Astrocyte (in vitro differentiated cells and primary cell): Measurements from ENCODE around the gene IL34. TPM values are rescaled to one million over a fixed set of nuclear protein-coding genes. Genes with fewer than 3 reads are reported as not detected.

Source experiments
- DNase-seq: peaks from one replicate; pipeline ENCODE4 v3.0.0-alpha.2; 2010; ENCODE audit warnings: low read depth
- FAIRE-seq: peaks from 2 replicates; lab custom pipeline; 2011; peaks lifted over from hg19 to GRCh38; lab: Jason Lieb, UNC
- H2AFZ ChIP-seq: 2 replicates; pipeline ENCODE4 v1.6.0; 2012; ENCODE audit warnings: low read depth, low read length, inconsistent platforms
- H3K27ac ChIP-seq: 2 replicates; pipeline ENCODE4 v1.5.1; 2011; ENCODE audit warnings: low read depth, low read length, inconsistent platforms
- H3K27me3 ChIP-seq: 2 replicates; pipeline ENCODE4 v1.6.0; 2011; ENCODE audit warnings: low read length, inconsistent platforms; ENCODE audit not compliant: insufficient read depth
- H3K36me3 ChIP-seq: 2 replicates; pipeline ENCODE4 v1.5.1; 2011; ENCODE audit warnings: low read length, inconsistent platforms; ENCODE audit not compliant: insufficient read depth
- H3K4me1 ChIP-seq: 2 replicates; pipeline ENCODE4 v1.5.1; 2011; ENCODE audit warnings: low read length, inconsistent platforms; ENCODE audit not compliant: insufficient read depth
- H3K4me2 ChIP-seq: 2 replicates; pipeline ENCODE4 v1.6.0; 2012; ENCODE audit warnings: low read length, inconsistent platforms
- H3K4me3 ChIP-seq: 2 replicates; pipeline ENCODE4 v1.5.1; 2011; ENCODE audit warnings: low read depth, mild to moderate bottlenecking, low read length, inconsistent platforms; ENCODE audit not compliant: insufficient read depth
- H3K79me2 ChIP-seq: 2 replicates; pipeline ENCODE4 v1.6.0; 2012; ENCODE audit warnings: mild to moderate bottlenecking, low read length, inconsistent platforms; ENCODE audit not compliant: insufficient read depth
- H3K9ac ChIP-seq: 2 replicates; pipeline ENCODE4 v1.6.0; 2012; ENCODE audit warnings: mild to moderate bottlenecking, low read length, inconsistent platforms
- H3K9me3 ChIP-seq: 2 replicates; pipeline ENCODE4 v1.5.1; 2012; ENCODE audit warnings: low read depth, mild to moderate bottlenecking, low read length, inconsistent platforms; ENCODE audit not compliant: insufficient read depth
- H4K20me1 ChIP-seq: 2 replicates; pipeline ENCODE4 v1.6.0; 2012; ENCODE audit warnings: low read length, inconsistent platforms; ENCODE audit not compliant: insufficient read depth
- H3K27ac Mint-ChIP-seq: one replicate; pipeline ENCODE4 v1.8.0; 2021; ENCODE audit warnings: mild to moderate bottlenecking, mixed read lengths; ENCODE audit not compliant: unreplicated experiment
- H3K27me3 Mint-ChIP-seq: one replicate; pipeline ENCODE4 v1.8.0; 2021; ENCODE audit warnings: low read depth, mixed read lengths; ENCODE audit not compliant: unreplicated experiment
- H3K36me3 Mint-ChIP-seq: one replicate; pipeline ENCODE4 v1.8.0; 2021; ENCODE audit warnings: low read depth, mixed read lengths; ENCODE audit not compliant: unreplicated experiment
- H3K4me1 Mint-ChIP-seq: one replicate; pipeline ENCODE4 v1.8.0; 2021; ENCODE audit warnings: low read depth, mixed read lengths; ENCODE audit not compliant: unreplicated experiment
- H3K4me3 Mint-ChIP-seq: one replicate; pipeline ENCODE4 v1.8.0; 2021; ENCODE audit warnings: mild to moderate bottlenecking, moderate library complexity, mixed read lengths; ENCODE audit not compliant: unreplicated experiment
- H3K9me3 Mint-ChIP-seq: one replicate; pipeline ENCODE4 v1.8.0; 2021; ENCODE audit warnings: mild to moderate bottlenecking, mixed read lengths; ENCODE audit not compliant: unreplicated experiment
- CTCF ChIP-seq: IDR thresholded peaks from 2 replicates; pipeline ENCODE4 v1.5.1; 2011; ENCODE audit warnings: low read depth, mild to moderate bottlenecking, inconsistent platforms, low read length, moderate library complexity; ENCODE audit not compliant: insufficient read depth
- EZH2 ChIP-seq: IDR thresholded peaks from 2 replicates; pipeline ENCODE4 v1.6.1; 2012; ENCODE audit warnings: mild to moderate bottlenecking, low read length, inconsistent platforms; ENCODE audit not compliant: insufficient read depth
- total RNA-seq: library from RNA; stranded (reverse); gene quantifications from 2 replicates; pipeline ENCODE4 v1.2.1, GENCODE V29; 2021

The IL34 gene
- total RNA-seq, 1 donor from 2014 or later, result 0.34 TPM

- no peak overlapping the region for H3K4me3 ChIP-seq
- H3K79me2 ChIP-seq, result no peaks in the 10 kb centered on the region
- H3K36me3 Mint-ChIP-seq, result no peaks in the 10 kb centered on the region
- TF ChIP-seq EZH2 (no peak), CTCF (no peak)
- H3K9ac ChIP-seq, result no peak overlapping the region
- no peaks in the 10 kb centered on the region for H3K36me3 ChIP-seq
- H3K27me3 Mint-ChIP-seq, result peaks cover 5% of the 10 kb centered on the region
- H3K27me3 ChIP-seq, result no peaks in the 10 kb centered on the region
- no peak overlapping the region for H3K4me2 ChIP-seq
- DNase-seq (no peak), FAIRE-seq (no peak)
- H3K4me3 Mint-ChIP-seq, result no peak overlapping the region
- no peak overlapping the region for H3K27ac ChIP-seq
- no peaks in the 10 kb centered on the region for H3K4me1 Mint-ChIP-seq
- no peaks in the 10 kb centered on the region for H4K20me1 ChIP-seq
- H3K27ac Mint-ChIP-seq, result no peak overlapping the region
- H3K9me3 Mint-ChIP-seq, result no peaks in the 10 kb centered on the region
- no peaks in the 10 kb centered on the region for H3K4me1 ChIP-seq
- no peak overlapping the region for H2AFZ ChIP-seq
- no peaks in the 10 kb centered on the region for H3K9me3 ChIP-seq
Observed at GRCh38 chr16:70598937-70599503, 47.3 kb upstream of the IL34 start.

- DNase-seq (no peak), FAIRE-seq (no peak)
- H2AFZ ChIP-seq, result no peak overlapping the region
- no peaks in the 10 kb centered on the region for H3K79me2 ChIP-seq
- no peaks in the 10 kb centered on the region for H3K27me3 ChIP-seq
- no peaks in the 10 kb centered on the region for H3K9me3 ChIP-seq
- TF ChIP-seq CTCF (no peak), EZH2 (no peak)
- H3K4me2 ChIP-seq, result no peak overlapping the region
- Mint-ChIP-seq H3K4me1 (no peaks in the 10 kb centered on the region), H3K4me3 (no peak overlapping the region), H3K27ac (no peak overlapping the region), H3K9me3 (no peaks in the 10 kb centered on the region), H3K36me3 (no peaks in the 10 kb centered on the region), H3K27me3 (peaks cover 12% of the 10 kb centered on the region)
- no peak overlapping the region for H3K9ac ChIP-seq
- H3K4me1 ChIP-seq, result no peaks in the 10 kb centered on the region
- no peaks in the 10 kb centered on the region for H3K36me3 ChIP-seq
- peaks cover 4% of the 10 kb centered on the region for H4K20me1 ChIP-seq
- no peak overlapping the region for H3K27ac ChIP-seq
- H3K4me3 ChIP-seq, result no peak overlapping the region
Observed at GRCh38 chr16:70600730-70601129, 45.6 kb upstream of the IL34 start.
